GM18909 (cell line): ENCODE measurements around the gene ACOXL.

Source experiments
- ATAC-seq: cut with Tn5 transposase; IDR thresholded peaks from one replicate; pipeline ENCODE4 v1.9.1; 2021; ENCODE audit warnings: mild to moderate bottlenecking; ENCODE audit not compliant: unreplicated experiment, poor library complexity

The ACOXL gene

DNA sequence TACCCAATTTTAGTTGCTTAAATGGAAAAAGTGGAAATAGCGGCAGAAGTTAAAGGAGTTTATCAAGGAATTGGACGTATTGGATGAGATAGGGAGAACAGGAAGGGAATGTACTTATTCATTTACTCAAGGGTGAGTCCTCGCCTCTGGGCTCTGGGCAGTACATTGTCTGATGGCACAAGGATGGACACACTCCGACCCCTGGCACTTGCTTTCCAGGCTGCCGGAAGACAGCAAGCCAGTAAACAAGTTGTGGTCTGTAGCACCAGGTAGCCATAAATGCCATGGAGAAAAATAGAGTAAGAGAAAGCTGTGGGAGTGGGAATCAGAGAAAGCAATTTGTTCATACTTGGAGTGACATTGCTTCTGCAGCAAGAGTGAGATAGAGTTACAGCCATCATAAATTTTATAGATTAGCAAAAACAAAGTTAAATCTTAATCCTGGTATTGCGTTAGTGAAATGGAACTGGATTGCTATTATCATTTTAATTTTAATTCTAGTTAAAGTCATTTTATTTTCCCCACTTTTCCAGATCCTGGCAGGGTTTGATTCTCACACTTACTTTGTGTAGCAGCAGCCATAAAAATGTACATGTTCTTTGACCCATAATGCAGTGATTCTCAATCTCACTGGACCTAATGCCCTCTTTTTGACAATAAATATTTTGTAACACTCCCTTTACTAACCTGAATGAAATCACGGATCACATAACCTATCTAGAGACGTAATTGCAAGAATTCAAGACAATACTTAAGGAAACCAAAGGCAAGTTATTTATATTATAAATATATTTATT, 252.5 kb downstream of the ACOXL start:
- ATAC-seq: no peak

DNA sequence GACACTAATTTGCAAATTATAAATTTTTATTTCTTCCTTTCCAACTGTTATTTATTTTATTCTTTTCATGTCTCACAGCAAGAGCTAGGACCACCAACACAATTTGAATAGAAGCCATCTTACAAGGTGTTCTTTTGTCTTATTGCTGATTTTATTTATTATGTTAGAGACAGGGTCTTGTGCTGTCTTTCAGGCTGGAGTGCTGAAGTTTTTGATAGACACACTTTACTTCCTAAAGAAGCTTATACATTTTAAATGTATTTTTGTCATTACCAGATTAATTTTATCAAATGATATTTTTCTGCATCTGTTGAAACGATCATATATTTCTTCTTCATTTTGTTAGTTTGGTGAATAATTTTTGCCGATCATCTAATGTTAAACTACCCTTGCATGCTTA, 258.1 kb downstream of the ACOXL start:
- ATAC-seq: no peak

- ATAC-seq: no peak
Observed at GRCh38 chr2:110991911-110992310, 259.5 kb downstream of the ACOXL start.

GRCh38 chr2:110992886-110993285, 260.5 kb downstream of the ACOXL start:
- no peak for ATAC-seq

GRCh38 chr2:110993557-110994231, 261.3 kb downstream of the ACOXL start:
- no peak for ATAC-seq

GRCh38 chr2:110994250-110994961, 262.0 kb downstream of the ACOXL start:
- no peak for ATAC-seq

DNA sequence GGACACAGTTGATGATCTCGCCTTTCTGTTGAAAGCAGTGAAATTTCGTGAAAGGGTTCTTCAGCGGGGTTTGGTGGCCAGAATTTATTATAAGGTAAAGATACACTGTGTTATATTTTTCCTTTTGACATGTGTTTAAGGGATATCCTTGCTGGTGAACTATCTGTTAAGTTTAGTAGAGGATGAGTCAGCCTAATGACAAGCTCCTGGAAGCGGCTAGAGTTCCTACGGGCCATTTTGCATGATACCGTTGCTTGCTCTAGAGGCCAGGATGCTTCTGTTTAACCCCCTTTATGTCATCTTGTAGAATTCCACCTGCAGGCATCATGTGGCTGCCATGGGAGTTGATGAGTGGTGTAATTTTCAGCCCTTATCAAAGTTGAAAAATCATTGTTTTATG, 263.5 kb downstream of the ACOXL start:
- no peak for ATAC-seq

- no peak for ATAC-seq
Observed at GRCh38 chr2:110997331-110998045, 265.1 kb downstream of the ACOXL start.

DNA sequence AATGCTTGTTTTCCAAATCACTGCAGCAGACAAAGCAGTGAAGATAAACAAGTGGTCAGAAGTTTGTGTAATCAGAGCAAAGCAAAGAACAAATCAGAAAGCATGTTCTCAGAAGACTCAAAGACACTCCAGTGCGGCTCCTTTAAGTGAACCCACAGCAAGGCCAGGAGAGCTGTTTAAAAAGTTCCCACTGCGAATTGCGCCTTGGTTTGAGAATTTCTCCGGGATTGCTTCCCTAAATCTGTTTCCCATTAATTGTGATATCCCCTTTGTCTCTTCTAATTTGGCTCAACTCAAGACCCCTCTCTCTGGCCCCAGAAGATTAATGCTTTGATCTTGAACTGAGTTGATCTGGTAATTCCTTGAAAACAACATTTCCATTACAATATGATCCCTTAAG, 265.9 kb downstream of the ACOXL start:
- no peak for ATAC-seq

GRCh38 chr2:110999626-111000025, 267.3 kb downstream of the ACOXL start:
- no peak for ATAC-seq

DNA sequence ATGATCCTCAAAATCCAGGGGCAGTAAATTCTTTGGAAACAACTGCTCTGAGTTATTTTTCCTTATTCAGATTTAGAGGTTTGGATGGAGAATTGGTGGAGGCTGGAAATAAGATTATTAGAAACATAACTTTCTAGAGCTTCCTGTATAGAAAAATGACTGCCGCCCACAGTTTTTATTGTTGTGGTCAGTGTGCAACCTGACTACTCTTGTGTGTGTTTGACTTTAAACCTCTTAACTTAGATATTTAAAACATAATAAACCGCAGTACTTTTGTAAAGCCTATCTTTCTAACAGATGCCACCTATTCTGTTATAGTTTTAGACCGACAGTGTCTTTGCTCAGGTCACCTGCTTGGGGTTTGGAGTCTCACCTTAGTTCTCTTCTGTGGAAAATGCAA, 272.9 kb downstream of the ACOXL start:
- no peak for ATAC-seq

GRCh38 chr2:111005821-111006220, 273.4 kb downstream of the ACOXL start:
- no peak for ATAC-seq

- ATAC-seq: no peak
Observed at GRCh38 chr2:111007757-111008688, 275.6 kb downstream of the ACOXL start.

GRCh38 chr2:111011218-111011617, 278.8 kb downstream of the ACOXL start:
- no peak for ATAC-seq

DNA sequence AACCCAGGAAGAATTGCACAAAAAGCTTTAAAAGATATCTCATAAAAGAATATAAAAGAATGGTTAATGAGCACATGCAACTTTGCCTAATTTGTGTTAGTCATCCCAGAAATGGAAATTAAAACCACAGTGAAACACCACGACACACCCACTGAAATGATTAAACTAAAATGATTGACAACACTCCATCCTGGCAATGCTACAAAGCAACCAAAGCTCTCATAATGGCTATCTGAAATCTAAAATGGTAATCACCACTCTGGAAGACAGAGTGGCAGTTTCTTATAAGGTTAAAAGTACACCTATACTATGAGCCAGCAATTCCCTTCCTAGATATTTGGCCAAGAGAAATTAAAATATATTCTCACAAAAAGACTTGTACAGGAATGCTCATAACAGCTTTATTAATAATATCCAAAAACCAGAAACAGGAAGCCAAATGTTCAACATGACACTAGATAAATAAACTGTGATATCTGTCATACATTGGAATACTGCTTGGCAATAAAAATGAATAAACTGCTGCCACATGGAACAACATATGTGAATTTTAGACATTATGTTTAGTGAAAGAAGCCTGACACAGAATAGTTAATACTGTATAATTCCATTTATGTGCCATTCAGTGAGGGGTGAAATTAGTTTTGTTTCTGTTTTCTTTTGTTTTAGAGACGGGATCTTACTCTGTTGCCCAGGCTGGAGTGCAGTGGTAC, 283.1 kb downstream of the ACOXL start:
- no peak for ATAC-seq

DNA sequence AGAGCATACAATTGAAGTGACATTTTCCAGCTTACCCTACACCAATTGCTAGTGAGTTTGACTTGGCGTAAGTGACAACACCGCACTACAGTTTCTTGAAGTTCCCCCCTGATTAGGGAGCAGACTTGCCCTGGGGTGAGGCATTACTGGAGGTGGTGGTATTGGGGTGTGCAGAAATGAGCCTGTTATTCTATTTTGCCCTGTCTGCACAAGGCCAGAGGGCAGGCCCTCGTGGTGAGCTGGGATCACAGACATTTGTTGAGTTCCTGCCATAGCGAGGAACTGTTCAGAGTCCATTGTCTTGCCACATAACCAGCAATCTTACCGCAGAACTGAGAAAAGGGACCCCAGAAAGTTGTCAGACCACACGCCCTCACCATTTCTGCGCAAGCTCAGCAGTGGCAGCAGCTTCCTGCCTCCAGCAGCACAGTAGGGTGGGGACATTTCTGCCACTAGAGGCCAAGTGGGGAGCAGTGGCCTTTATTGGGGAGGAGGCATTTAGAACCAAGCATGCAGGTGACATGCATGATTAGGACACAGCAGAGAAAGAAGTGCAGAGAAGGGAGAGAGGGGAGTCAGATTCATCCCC, 284.8 kb downstream of the ACOXL start:
- no peak for ATAC-seq

DNA sequence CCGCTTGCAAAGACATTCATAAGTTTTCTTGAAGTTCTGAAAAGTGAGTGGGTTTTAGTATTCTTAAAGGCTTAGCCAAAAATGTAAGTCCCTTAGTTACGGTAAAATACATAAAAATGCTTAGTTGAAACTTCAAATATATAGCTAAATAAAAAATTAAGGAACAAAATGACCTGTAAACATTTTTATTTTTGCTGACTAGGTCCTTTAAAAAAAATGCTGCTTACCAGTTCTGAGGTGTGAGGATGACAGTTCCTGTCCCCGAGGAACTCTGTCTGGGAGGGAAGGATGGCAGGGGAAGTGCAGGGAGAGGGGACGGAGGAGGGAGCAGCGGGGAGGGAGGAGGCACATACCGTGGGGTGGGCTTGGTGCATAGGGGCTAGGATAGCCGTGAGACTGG, 285.5 kb downstream of the ACOXL start:
- ATAC-seq: no peak

DNA sequence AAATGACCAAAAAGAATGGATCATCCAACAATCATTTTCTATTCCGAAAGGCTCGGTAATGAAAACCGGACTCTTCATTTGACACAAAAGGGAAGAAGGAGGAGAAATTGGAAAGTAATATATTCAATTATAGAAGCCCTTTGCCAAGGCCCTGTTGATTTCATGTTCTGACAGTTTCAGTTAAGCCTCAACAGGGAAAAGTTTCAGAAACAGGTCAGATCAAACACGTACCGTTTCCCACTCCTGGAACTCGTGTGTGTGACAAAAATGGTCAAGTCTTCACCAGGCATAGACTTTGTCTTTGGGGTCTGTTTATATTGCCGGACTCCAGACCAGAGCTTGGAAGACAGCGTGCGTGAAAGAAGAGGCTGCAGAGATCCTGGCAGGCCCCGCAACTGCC, 287.0 kb downstream of the ACOXL start:
- no peak for ATAC-seq

DNA sequence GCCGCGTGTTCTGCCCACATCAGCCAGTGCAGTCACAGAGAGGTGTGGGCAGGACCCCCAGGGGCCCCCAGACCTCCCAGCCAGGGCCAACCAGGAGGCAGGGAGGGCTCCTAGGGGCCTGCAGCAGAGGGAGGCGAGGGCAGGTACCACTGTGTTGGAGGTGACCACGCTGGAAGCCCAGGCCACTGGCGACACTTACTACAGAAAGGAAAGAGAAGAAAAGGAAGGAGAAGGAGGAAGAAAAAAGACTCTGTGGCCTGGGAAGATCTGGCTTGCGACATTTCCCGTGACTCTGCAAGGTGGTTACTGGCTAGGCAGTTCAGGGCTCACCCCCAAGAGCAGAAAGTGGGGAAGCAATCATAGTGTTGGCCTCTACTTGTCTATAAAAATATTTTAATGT, 290.3 kb downstream of the ACOXL start:
- no peak for ATAC-seq
